ENCODE measurements around the gene SMYD3.

DNA sequence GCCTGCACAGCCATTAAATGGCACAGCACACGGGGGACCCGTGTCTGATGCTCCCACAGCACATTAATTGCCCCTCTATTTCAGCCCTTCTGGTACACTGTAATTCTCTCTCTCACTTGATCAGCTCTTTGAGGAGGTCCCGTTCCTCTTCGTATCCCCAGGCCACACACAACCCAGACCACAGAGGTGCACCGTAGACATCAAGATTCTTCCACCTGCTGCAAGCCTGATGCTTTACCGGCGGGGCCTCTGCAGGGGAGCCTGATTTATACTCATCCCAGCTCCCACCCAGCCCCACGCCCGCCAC, 759 bp downstream of the SMYD3 start:
- no peak for TF ChIP-seq CHD1 (IDR thresholded peaks at IDR 0.05; ENCODE audit: low read depth, low read length)
- no peak for TF ChIP-seq RFX5 (IDR thresholded peaks at IDR 0.05; ENCODE audit: low read depth, low read length)
- TF ChIP-seq POLR2A (IDR thresholded peaks at IDR 0.05; ENCODE audit: low read depth, low read length): no peak
- TF ChIP-seq, protein P1, sequence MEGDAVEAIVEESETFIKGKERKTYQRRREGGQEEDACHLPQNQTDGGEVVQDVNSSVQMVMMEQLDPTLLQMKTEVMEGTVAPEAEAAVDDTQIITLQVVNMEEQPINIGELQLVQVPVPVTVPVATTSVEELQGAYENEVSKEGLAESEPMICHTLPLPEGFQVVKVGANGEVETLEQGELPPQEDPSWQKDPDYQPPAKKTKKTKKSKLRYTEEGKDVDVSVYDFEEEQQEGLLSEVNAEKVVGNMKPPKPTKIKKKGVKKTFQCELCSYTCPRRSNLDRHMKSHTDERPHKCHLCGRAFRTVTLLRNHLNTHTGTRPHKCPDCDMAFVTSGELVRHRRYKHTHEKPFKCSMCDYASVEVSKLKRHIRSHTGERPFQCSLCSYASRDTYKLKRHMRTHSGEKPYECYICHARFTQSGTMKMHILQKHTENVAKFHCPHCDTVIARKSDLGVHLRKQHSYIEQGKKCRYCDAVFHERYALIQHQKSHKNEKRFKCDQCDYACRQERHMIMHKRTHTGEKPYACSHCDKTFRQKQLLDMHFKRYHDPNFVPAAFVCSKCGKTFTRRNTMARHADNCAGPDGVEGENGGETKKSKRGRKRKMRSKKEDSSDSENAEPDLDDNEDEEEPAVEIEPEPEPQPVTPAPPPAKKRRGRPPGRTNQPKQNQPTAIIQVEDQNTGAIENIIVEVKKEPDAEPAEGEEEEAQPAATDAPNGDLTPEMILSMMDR (conservative IDR thresholded peaks at IDR 0.05; ENCODE audit: low read depth, low read length): no peak
- TF ChIP-seq NFE2L2 (IDR thresholded peaks at IDR 0.05; ENCODE audit: low read depth, low read length): no peak
- TF ChIP-seq, protein P2, sequence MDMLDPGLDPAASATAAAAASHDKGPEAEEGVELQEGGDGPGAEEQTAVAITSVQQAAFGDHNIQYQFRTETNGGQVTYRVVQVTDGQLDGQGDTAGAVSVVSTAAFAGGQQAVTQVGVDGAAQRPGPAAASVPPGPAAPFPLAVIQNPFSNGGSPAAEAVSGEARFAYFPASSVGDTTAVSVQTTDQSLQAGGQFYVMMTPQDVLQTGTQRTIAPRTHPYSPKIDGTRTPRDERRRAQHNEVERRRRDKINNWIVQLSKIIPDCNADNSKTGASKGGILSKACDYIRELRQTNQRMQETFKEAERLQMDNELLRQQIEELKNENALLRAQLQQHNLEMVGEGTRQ (IDR thresholded peaks at IDR 0.05; ENCODE audit: low read depth, low read length): no peak
